Measurements from ENCODE around the gene MRPL33.
A peak's percentile ranks its signal among the peaks of the same experiment; 100 is the strongest.

Gene MRPL33

GRCh38 chr2:27771548-27772335 lies at the start of gene MRPL33:
TSS of gene MRPL33 (plus strand) at chr2:27771719. CDS start at chr2:27771778, 59 bp downstream.
- peak; percentile 64 for DNase-seq

- DNase-seq, result no peak
Measured at GRCh38 chr2:27721884-27722485, 49.5 kb upstream of the MRPL33 start.

- DNase-seq, result peak; percentile 28
Measured at GRCh38 chr2:27723372-27724144, 48.0 kb upstream of the MRPL33 start.

- DNase-seq, result no peak
Measured at GRCh38 chr2:27724191-27724590, 47.3 kb upstream of the MRPL33 start.

DNA sequence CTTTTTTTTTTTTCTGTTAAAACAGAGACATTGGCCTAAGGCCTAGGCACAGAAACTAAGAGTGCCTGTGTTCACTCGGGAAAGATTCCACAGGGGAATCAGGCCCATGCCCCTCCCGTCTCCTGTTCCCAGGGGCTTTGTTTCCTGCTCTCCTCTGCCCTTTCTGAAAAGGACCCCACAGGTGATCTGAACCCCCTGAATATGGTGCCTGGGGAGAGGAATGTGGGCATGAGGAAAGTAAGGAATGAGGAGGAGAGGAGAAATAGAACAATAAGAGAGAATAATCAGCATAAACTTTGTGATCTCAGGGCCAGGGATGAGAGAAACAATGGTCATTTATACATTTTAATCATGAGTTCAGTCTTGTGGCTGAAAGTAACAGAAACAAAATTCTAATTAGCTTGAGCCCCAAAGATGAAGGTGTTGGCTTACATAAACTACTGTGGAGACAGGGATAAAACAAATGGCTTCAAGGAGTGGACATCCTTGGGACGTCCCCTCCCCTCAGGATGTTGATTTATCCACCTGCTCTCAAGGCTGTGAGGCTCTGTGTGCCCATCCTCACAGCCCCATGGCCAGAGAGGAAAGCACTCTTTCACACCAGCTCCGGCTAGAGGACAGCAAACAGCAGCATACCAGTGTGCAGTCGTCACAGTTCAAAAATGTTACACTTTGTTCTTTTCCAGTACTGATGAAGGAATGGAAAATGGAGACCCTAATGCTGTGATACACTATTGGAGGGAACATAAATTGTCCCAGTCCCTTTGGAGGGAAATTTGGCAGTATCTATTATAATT lies 46.4 kb upstream of the MRPL33 start:
- no peak for DNase-seq

DNA sequence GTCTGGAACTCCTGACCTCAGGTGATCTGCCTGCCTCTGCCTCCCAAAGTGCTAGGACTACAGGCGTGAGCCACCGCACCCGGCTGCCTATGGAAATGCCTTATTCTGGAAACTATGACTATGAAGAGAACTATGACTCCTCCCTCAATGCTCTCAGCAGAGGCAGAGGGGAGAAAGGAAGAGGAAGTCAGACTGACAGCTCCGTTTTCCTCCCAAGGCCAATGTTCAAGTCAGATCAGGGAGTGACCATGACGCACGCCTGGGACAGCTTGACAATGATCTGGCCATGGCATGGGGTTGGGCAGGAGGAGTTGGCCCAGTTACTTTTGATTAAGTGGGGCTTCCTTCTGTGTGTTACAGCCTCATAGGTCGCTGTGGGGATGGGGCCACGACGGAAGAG lies 44.3 kb upstream of the MRPL33 start:
- no peak for DNase-seq

- no peak for DNase-seq
Measured at GRCh38 chr2:27728081-27728858, 43.2 kb upstream of the MRPL33 start.

- no peak for DNase-seq
Measured at GRCh38 chr2:27729198-27729597, 42.3 kb upstream of the MRPL33 start.

DNA sequence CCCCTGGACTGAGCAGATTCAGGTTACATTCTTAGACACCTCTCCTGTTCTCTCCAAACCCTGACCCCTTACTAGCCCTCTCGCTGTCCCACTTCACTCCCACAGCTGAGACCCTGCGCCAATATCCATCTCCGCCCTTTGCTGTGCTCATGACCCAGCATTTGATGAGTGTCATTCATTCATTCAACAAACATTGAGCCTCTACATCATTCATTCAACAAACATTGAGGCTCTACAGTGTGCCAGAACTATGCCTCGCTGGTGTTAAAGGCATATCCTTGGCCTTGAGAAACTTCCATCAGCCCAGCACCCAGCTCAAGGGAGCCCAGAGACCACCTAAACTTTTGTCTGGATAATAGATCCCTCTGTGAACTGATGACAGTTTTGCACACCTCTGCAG lies 41.9 kb upstream of the MRPL33 start:
- DNase-seq, result no peak

- DNase-seq, result no peak
Measured at GRCh38 chr2:27730261-27730662, 41.3 kb upstream of the MRPL33 start.

GRCh38 chr2:27730980-27731691 lies 40.4 kb upstream of the MRPL33 start:
- DNase-seq, result no peak

DNA sequence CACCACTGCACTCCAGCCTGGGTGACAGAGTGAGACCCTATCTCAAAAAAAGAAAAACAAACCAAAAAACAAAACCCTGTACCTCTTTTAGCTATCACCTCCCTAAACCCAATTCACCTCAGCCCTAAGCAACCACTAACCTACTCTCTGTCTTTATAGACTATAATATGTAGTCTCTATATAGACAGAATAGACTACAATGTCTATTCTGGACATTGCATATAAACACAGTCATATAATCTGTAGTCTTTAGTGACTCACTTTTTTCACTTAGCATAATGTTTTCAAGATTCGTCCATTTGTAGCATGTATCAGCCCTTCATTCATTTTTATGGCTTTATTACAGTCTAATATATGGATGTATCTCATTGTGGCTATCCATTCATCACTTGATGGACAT lies 37.2 kb upstream of the MRPL33 start:
- no peak for DNase-seq

GRCh38 chr2:27735263-27735904 lies 36.1 kb upstream of the MRPL33 start:
- DNase-seq, result peak; percentile 3

DNA sequence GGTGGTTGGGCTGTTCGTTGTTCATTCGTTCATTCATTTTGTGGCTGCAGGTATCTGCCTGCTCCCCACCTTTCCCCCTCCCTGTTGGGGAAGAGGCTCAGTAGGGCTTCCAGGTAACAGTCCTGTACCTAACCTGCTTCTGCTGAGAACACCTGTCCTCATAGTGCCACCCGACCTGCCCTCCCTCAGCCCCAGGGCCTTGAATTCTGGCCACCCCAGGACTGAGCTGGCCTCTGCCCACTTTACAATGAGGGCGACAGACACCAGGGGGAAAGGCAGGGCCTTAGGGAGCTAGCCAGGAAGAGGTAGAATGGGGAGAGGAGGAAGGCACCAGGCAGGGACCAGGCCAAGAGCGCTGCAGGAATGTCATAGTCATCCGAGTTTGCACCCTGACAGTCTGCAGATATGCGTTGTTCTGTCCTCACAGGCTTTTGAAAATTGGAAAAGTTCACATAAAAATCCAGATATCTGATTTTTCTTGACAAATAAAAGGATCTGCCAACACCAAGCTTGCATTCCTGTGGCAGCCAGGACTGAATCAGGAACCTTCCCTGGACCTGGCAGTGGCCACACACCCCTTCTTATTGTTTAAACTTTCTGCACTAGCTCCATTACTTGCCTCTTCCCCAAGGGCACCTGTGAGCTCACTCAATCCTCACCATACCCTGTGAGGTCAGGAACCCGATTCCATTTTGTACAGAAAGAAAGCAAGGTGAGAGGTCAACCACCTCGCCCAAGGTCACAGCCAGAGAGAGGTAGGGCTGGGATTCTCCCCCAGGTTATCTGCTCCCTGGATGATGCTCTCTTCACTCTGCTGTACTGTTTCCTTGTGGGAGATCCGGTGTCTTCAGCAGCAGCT lies 35.3 kb upstream of the MRPL33 start:
- DNase-seq, result no peak

GRCh38 chr2:27736890-27737204 lies 34.7 kb upstream of the MRPL33 start:
- no peak for DNase-seq

DNA sequence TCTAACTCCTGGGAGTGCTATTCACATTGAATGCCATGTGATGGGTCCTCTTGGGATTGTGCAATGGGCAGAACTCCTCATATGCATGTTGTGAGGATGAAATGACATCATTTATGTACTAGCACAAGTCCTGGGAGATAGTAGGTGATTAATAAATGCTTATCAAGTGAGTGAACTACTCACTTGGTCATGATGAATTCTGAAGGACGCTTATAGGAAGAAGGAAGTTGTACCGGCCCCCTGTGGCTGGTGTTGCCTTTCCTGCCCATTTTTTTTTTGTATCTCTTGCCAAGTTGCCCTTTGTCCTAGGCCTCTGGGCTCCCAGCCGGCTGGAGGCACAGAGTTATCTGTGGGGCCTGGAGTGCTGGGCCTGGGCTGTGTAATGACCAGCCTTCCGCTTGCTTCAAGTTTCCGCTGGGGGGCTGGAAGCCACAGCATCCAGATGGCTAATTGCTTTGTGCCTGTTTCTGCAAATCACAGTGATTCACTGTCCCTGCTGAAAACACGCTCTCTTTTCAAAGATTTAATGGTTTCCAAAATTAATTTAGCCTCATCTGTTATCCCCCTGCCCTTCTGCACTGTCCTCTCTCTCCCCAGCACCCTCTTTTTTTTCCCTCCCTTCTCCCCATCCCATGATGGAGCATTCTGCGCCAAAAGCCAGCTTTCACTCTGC lies 33.7 kb upstream of the MRPL33 start:
- DNase-seq, result no peak

- DNase-seq, result no peak
Measured at GRCh38 chr2:27738349-27739057, 33.0 kb upstream of the MRPL33 start.

GRCh38 chr2:27739058-27739373 lies 32.5 kb upstream of the MRPL33 start:
- DNase-seq, result no peak

GRCh38 chr2:27741673-27742072 lies 29.8 kb upstream of the MRPL33 start:
- DNase-seq, result no peak
